Measurements from ENCODE around the gene KLK10. TPM values are rescaled to one million over a fixed set of nuclear protein-coding genes. Genes with fewer than 3 reads are reported as not detected.

The KLK10 gene
- total and polyA plus RNA-seq, 2 donors (not counting 3 experiments of a cell fraction or from before 2014, with no cell fraction given), result not detected

GRCh38 chr19:51025401-51025800, 5.9 kb upstream of the KLK10 start:
- no peaks in the 10 kb centered on the region for H3K27me3 ChIP-seq (ENCODE audit: control insufficient read depth in 2 of 2, insufficient read depth in 2 of 2, low read length in 2 of 2)
- H3K27ac ChIP-seq (ENCODE audit: insufficient read depth, low read depth, low read length), result no peak overlapping the region
- no peaks in the 10 kb centered on the region for H3K9me1 ChIP-seq (replicated peaks; ENCODE audit: control insufficient read depth, extremely low read depth, insufficient read depth, low read length)
- H3K4me2 ChIP-seq (ENCODE audit: insufficient read depth, low read length), result no peak overlapping the region
- ChIA-PET POLR2A (no interaction called here), CTCF (interaction anchor here (0.8 kb wide), 1 partner anchor 9 kb away, joined by 3 read pairs; no protein-coding TSS in a partner anchor)
- H3K79me2 ChIP-seq (ENCODE audit: control insufficient read depth, insufficient read depth, low read length), result no peaks in the 10 kb centered on the region
- dilution Hi-C loops (cut with MboI; ENCODE audit: extremely low pct_ligation_motif_present, low sequenced_read_pairs) (no loop called here), intact Hi-C loops (cut with micrococcal nuclease) (no loop called here)
- no peak overlapping the region for H3K9ac ChIP-seq (replicated peaks; ENCODE audit: extremely low read depth, insufficient read depth, low read length)
- no peaks in the 10 kb centered on the region for H3K36me3 ChIP-seq (ENCODE audit: control insufficient read depth in 2 of 2, extremely low read depth in 1 of 2, insufficient read depth in 2 of 2, low read length in 2 of 2)
- no peaks in the 10 kb centered on the region for H3K4me1 ChIP-seq (ENCODE audit: control insufficient read depth, extremely low read depth, insufficient read depth, low read length)
- H3K9me3 ChIP-seq (replicated peaks; ENCODE audit: control insufficient read depth, insufficient read depth, low read length), result no peaks in the 10 kb centered on the region
- FAIRE-seq (no peak), DNase-seq (ENCODE audit: low read depth, low spot score) (no peak)
- no peak overlapping the region for H2AFZ ChIP-seq (ENCODE audit: low read depth, low read length)
- H4K20me1 ChIP-seq (replicated peaks; ENCODE audit: control insufficient read depth, extremely low read depth, insufficient read depth, low read length), result no peaks in the 10 kb centered on the region
- no peak for TF ChIP-seq GATA2 (IDR thresholded peaks at IDR 0.05; ENCODE audit: insufficient read depth, insufficient read length, low read depth, low read length)
- no peak for TF ChIP-seq MAX (IDR thresholded peaks at IDR 0.05; ENCODE audit: insufficient read depth, insufficient read length)
- no peak for TF ChIP-seq JUN (IDR thresholded peaks at IDR 0.05; ENCODE audit: borderline replicate concordance, insufficient read depth, insufficient read length, low read depth)
- TF ChIP-seq POLR2A (IDR thresholded peaks at IDR 0.05; ENCODE audit: low read depth, low read length), result no peak
- TF ChIP-seq FOS (IDR thresholded peaks at IDR 0.05; ENCODE audit: borderline replicate concordance, insufficient read depth, low read length), result no peak
- TF ChIP-seq POLR2AphosphoS5 (IDR thresholded peaks at IDR 0.05; ENCODE audit: insufficient read depth, low read depth, low read length), result no peak
- no peak for TF ChIP-seq MYC (IDR thresholded peaks at IDR 0.05; ENCODE audit: low read depth, low read length)
- no peak for TF ChIP-seq CTCF (IDR thresholded peaks at IDR 0.05; ENCODE audit: extremely low read depth in 1 of 2, insufficient read depth in 1 of 2, low read depth in 1 of 2, low read length in 2 of 2)
- no peak for TF ChIP-seq EZH2 (IDR thresholded peaks at IDR 0.05; ENCODE audit: borderline replicate concordance, low read depth, low read length, severe bottlenecking)
- no peak overlapping the region for H3K4me3 ChIP-seq (replicated peaks in 1 of 3; ENCODE audit: insufficient read depth in 1 of 3, low read depth in 1 of 3, low read length in 3 of 3)
- BruUV-seq (replicated peaks), result no TSS peak

Measured in endothelial cell of umbilical vein (primary cell).